ENCODE results near the gene CAMTA1.
A peak's percentile ranks its signal among the peaks of the same experiment; 100 is the strongest.
"Not testable (repeated sequence)": the region's sequence is repeated elsewhere in the genome, so short reads cannot be mapped to it uniquely, and the experiment has no call there.

Gene CAMTA1

DNA sequence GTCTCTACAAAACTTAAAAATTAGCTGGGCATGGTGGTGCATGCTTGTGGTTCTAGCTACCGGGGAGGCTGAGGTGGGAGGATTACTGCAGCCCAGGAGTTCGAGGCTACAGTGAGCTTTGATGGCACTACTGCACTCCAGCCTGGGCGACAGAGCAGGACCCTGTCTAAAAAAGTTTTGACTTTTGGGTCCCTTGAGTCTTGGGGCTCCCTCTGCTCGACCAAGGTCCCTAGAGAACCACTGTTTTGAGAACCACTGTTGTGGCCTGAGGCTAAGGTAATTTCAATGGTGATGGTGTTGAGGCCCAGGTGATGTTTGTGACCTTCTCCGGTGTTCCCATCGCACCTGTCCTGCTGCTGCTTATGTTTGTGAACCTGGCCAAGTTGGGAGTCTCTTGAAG lies 3.1 kb upstream of the CAMTA1 start:
- DNase-seq = no peak

- no peak for DNase-seq
Measured at GRCh38 chr1:6783221-6783620, 2.0 kb upstream of the CAMTA1 start.

GRCh38 chr1:6783936-6784559 lies 1.2 kb upstream of the CAMTA1 start:
- DNase-seq = no peak

DNA sequence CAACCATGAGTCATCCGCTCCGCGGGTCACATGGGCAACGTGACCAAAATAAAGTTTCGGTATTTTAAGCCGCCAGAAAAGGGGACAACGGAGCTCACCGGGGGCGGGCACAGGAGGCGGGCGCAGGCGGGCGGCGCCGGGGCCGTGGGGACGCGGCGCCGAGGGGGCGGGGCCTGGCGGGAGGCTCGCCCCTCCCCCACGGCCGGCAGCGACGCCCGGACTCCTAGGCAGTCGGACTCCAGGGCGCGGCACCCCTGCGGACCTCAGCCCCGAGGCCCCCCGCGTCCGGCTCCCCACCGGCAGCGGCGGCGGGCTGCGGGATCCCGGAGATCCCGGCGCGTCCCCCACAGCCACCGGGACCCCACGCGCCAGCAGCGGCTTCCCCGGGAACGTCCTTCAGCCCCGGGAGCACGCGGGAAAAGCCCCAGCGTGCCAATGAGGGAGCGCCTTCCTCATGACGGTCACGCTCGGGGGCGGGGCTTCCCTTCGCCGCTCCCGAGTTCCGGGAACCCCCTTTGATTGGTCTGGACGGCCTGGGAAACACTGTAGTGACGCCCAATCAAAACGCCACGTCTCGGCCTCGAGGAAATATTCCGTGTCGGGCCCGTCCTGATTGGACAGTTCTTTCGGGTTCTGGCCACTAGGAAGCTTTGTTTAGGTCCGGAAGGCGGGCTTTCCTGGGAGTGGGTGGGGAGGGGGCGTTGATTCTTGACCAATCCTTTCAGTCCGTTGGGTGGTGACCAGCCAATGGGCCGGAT lies 515 bp upstream of the CAMTA1 start:
- peak; percentile 99 for DNase-seq

DNA sequence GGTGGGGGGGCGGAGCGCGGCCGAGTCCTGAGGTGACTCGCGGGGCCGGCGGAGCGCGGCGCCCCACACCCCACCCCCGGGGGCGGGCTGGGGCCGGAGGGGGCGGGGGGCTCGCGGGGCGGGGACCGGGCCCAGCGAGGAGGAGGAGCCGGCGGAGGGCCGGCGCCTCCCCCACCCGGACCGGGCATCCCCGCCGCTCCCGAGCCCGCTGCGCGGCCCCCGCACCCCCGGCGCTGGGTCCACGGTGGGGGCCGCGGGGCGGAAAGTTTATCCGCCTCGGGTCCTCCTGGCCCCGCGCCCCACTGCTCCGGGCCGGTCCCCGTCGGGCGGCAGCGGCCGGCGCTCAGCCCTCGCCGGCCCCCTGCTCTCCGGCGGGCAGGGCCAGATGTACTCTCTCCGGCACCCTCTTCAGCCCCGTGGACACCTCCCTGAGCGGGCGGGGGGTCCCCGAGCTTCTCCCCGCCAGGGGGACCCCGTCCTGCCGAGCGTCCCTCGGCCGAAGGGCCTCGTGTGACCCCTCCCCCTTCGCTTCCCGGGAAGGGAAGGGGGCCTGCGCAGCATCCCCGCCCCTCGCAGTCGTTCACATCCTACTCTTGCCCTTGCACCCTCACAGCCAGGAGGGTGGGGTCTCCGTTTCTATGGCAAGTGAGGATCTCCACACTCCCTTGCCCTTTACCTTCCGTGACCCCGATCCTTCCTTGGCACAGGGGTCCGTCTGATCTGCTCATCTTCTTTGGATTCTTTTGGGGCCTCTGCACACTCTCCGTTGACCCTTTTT lies 663 bp downstream of the CAMTA1 start:
- peak; percentile 20 for DNase-seq

GRCh38 chr1:6788946-6789345 lies 3.7 kb downstream of the CAMTA1 start:
- no peak for DNase-seq

DNA sequence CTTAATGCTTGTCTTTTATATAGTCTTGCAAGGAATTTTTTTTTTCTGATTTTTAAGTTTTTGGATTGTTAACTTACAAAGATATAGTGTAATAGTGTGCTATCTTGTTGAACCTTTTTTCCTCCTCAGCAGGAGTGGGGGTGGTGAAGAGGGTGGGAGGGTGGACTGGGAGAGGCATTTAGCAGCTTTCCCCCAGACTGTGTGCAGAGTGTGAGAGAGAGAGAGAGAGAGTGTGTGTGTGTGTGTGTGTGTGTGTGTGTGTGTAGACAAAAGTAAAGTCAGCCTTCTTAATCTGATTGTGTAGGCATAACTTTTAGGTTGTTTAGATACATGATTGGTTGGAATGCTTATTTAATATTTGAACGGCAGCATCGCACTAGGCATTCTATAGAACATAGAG lies 4.9 kb downstream of the CAMTA1 start:
- no peak for DNase-seq

- DNase-seq = no peak
Measured at GRCh38 chr1:6794164-6794563, 8.9 kb downstream of the CAMTA1 start.

DNA sequence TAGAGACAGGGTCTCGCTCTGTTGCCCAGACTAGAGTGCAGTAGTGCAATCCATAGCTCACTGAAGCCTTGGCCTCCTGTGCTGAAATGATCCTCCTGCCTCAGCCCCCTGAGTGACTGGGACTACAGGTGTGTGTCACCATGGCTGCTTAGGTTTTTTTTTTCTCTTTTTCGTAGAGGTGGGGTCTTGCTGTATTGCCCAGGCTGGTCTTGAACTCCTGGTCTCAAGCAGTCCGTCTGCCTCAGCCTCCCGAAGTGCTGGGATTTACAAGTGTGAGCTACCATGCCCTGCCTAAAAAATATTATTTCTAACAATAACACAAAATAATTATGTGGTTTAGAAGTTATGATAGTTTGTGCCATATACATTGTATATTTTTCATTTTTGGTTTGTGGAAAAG lies 9.9 kb downstream of the CAMTA1 start:
- DNase-seq = no peak

DNA sequence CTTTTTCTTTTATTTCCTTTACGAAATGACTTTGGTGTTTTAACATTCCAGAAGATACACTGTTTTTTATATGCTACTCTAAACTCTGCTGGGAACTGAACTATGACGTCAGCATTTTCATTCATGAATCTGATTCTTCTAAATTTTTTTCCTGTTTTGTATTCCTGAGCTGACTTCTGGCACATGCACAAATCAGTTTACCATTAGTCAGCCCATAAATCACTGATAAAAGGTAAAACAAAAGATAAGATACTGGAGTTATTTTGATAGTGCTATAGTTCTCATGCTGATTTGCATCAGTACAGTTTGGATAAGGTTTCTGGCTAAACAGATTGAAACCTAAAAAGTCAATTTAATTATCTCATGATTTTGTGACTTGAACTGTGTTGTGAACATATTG lies 10.4 kb downstream of the CAMTA1 start:
- no peak for DNase-seq

- no peak for DNase-seq
Measured at GRCh38 chr1:6796095-6796494, 10.8 kb downstream of the CAMTA1 start.

DNA sequence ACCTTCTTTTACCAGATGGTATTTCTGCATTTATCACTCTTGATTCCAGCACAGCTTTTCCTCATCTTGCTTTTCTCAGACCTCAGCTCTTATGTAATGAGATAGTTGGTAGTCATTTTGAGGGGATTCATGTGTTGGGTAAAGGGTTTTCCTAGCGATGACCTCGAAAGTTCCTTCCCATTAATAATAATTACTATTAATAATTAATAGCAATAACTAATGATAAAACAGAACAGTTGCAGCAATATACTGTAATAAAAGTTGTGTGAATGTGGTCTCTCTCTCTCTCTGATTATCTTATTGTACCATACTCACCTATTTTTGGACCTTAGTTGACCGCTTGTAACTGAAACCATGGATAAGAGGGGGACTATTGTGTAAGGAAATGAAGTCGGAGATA lies 14.2 kb downstream of the CAMTA1 start:
- no peak for DNase-seq

- DNase-seq = no peak
Measured at GRCh38 chr1:6800745-6801144, 15.5 kb downstream of the CAMTA1 start.

GRCh38 chr1:6801199-6801598 lies 15.9 kb downstream of the CAMTA1 start:
- DNase-seq = no peak

- DNase-seq = no peak
Measured at GRCh38 chr1:6801966-6802365, 16.7 kb downstream of the CAMTA1 start.

DNA sequence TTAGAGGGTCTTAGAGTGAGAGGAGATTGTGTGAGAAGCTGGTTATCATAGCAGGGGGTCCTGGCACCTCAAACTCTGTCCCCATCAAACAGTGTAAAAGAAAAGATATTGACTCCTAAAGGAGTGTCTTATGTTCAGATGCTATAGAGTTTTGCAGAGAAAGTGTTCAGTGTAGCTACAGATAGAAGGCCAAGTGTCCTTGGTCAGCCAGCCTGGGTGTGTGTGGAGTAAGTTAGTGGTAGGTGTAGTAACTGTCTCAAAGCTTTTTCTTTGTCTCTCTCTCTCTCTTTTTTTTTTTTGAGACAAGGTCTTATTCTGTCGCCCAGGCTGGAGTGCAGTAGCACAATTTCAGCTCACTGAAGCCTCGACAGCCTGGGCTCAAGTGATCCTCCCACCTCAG lies 17.2 kb downstream of the CAMTA1 start:
- no peak for DNase-seq

DNA sequence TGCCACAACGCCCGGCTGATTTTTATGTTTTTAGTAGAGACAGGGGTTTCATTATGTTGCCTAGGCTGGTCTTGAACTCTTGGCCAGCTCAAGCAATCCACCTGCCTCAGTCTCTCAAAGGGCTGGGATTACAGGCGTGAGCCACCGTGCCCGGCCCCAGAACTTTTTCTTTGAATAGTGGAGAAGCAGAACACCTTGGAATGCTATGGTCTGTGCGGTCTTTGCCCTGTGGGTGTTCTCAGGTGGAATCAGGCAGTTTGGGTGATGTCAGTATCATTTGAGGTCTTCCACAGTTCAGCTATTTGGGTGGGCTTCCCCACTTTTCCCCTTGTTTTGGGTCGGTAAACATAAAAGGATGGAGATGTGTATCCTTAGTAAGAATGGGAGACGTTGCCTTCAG lies 17.6 kb downstream of the CAMTA1 start:
- DNase-seq = no peak

DNA sequence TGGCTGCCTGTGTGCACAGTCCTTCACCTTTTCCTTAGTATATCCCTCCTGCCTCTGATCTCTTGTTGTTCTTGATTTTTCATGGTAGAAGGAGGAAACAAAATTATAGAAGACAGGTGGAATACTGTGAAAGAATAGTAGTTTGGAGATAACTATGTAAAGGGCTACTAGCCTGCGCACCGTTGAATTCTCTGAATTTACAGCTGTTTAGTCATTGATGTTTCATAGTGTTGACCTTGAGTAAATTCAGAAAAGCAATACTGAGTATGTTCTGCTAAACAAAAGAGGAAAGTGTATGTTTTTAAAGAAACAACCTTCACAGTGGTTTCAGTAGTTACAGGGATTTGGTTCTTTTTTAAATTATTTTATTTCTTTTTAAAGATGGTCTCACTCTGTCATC lies 18.1 kb downstream of the CAMTA1 start:
- no peak for DNase-seq

DNA sequence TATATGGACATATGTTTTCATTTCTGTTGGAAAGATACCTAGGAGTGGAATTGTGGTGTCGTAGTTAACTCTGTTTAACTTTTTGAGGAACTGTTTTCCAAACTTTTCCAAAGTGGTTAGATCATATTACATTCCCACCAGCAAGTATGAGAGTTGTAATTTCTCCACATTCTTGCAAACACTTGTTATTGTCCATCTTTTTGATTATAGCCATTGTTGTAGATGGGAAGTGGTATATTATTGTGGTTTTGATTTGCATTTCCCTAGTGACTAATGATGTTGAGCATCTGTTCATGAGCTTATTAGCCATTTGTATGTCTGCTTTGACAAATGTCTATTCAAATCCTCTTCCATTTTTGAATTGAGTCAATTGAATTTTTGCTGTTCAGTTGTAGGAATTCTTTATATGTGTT lies 19.8 kb downstream of the CAMTA1 start:
- no peak for DNase-seq

GRCh38 chr1:6807782-6808181 lies 22.5 kb downstream of the CAMTA1 start:
- no peak for DNase-seq

- no peak for DNase-seq
Measured at GRCh38 chr1:6809461-6809860, 24.2 kb downstream of the CAMTA1 start.

GRCh38 chr1:6810146-6810734 lies 25.0 kb downstream of the CAMTA1 start:
- DNase-seq = not testable (repeated sequence)

DNA sequence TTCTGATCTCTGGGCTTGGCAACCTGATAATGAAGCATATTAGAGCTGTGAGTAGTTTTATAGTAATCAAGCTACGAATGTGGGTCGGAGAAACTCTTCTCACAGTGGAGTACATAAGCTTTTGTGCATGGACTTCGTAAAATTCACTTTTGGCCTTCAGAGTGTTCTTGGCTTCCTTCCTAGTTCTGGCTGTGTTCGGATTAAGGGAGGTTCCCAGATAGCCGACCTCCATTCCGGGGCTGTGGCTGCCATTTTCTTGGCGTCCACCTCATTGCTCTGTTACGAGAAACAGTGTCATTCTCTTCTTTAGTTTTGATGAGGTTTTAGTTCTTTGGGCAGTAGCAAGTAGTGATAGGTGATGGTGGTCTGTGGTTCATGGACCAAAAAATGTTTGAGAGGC lies 26.3 kb downstream of the CAMTA1 start:
- DNase-seq = no peak

DNA sequence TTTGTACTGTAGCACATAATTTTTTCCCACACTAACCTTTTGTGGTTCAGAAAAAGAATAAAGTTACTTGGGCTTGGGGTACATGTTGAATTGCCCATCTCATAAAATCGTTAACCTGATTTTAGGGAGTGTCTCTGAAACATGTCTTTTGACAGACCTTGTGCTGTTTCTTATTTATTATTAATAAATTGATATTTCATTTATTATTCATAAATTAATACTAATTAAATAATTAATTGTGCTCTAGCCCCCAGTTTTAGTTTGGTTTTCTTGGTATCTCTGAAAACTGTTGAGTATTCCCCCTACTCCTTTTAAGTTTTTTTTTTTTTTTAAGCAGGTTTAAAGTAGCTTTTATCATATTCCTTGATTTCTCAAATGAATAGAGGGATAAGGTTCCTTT lies 27.9 kb downstream of the CAMTA1 start:
- DNase-seq = no peak

Measured in effector CD4-positive, alpha-beta T cell (primary cell).